Gastroesophageal sphincter (tissue), 3 donors: ENCODE measurements around the gene RNU6-7.

Experiments used
- EP300 ChIP-seq: sonication (generic); formaldehyde crosslinking; IDR thresholded peaks from one replicate; pipeline ENCODE4 v1.6.1; 2017; ENCODE audit warnings: antibody characterized with exemption, mild to moderate bottlenecking
- POLR2A ChIP-seq, 2 donors: fragments of 450-650 bp; IDR thresholded peaks; one replicate each; pipeline ENCODE4 v1.6.1; 2017; ENCODE audit warnings: antibody characterized with exemption in 2 of 2, mild to moderate bottlenecking in 2 of 2, moderate library complexity in 1 of 2
- POLR2AphosphoS5 ChIP-seq: sonication (generic); formaldehyde crosslinking; IDR thresholded peaks from one replicate; pipeline ENCODE4 v1.6.1; 2017; ENCODE audit warnings: antibody characterized with exemption
- TF ChIP-seq, protein P1 (sequence below), 4 experiments: fragments of 200-600 bp in 2 of 4; fragments of 450-650 bp in 2 of 4; sonication (generic) in 1 of 4; IDR thresholded peaks; one replicate each; pipeline ENCODE4 v1.5.1; 2017 to 2019; ENCODE audit warnings: antibody characterized with exemption in 4 of 4, mild to moderate bottlenecking in 2 of 4, moderate library complexity in 2 of 4

DNA sequence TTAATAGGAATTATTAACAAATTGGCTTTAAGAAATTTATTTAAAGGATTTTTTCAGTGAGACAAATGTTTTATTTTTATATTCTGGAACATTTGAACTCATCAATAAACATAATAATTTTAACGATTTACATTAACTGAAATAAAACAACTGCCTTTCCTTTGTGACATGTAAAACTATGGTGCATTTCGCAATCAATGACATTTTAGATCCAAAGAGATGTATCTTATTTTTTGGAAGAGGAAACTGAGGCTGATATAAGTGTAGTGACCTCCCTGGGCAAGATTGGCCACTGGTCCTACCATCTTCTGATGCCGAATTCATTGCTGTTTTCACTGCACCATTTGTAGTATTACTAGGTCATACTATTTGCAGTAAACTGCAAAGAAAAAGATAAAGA lies 3.7 kb downstream of the RNU6-7 start:
- TF ChIP-seq POLR2AphosphoS5 = no peak
- TF ChIP-seq, protein P1, sequence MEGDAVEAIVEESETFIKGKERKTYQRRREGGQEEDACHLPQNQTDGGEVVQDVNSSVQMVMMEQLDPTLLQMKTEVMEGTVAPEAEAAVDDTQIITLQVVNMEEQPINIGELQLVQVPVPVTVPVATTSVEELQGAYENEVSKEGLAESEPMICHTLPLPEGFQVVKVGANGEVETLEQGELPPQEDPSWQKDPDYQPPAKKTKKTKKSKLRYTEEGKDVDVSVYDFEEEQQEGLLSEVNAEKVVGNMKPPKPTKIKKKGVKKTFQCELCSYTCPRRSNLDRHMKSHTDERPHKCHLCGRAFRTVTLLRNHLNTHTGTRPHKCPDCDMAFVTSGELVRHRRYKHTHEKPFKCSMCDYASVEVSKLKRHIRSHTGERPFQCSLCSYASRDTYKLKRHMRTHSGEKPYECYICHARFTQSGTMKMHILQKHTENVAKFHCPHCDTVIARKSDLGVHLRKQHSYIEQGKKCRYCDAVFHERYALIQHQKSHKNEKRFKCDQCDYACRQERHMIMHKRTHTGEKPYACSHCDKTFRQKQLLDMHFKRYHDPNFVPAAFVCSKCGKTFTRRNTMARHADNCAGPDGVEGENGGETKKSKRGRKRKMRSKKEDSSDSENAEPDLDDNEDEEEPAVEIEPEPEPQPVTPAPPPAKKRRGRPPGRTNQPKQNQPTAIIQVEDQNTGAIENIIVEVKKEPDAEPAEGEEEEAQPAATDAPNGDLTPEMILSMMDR (IDR thresholded peaks at IDR 0.05) = no peak
- no peak for TF ChIP-seq POLR2A (IDR thresholded peaks at IDR 0.05)
- no peak for TF ChIP-seq EP300
